ENCODE results near the gene VCX2.
"Not testable (repeated sequence)": the region's sequence is repeated elsewhere in the genome, so short reads cannot be mapped to it uniquely, and the experiment has no call there.

VCX2 gene

GRCh38 chrX:8171169-8171568 lies at the start of gene VCX2:
VCX2 (minus strand) TSS chrX:8171267; CDS start chrX:8170643, 624 bp downstream.
- not testable (repeated sequence) for DNase-seq (ENCODE audit: low read depth)

DNA sequence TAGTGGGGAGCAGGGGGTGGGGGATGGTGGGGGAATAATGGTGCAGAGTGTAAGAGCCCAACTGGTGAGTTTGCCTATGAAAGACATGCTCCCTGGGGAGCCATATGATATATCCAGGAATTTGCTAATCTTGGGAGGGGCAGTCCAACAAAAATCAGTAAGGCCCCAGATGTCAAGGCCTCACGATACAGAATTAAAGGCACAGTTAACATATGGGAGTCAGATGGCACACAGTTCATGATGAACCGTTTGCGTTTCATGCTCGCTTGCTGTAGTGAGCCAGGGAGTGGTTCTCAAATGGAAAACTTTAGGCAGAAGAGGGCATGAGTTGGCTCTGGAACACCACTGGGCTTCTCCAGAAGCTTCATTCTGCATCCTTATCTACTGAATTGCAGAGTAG lies 33.9 kb upstream of the VCX2 start:
- DNase-seq (ENCODE audit: low read depth): no peak

- no peak for DNase-seq (ENCODE audit: low read depth)
Measured at GRCh38 chrX:8204169-8204935, 33.3 kb upstream of the VCX2 start.

DNA sequence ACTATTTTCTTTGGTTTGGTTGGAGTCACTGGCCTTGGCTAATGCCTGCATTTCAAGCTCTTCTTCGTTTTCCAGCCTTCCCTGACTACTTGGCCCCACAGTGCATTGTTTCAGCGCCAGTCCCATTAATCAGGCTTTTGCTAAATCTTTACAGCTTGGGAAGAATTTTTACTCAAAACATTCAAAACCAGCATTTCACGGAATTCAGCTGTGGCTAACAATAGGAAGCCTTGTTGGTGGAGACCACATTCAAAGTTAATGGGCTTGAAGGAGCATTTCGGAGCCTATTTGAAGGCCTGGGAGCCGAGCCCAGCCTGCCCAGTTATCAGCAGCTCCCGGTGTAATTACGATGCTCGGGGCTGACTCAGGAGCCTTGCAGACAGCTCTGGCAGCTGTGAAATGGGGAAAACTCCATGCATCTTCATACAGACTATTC lies 30.8 kb upstream of the VCX2 start:
- no peak for DNase-seq (ENCODE audit: low read depth)

GRCh38 chrX:8196776-8197175 lies 25.7 kb upstream of the VCX2 start:
- no peak for DNase-seq (ENCODE audit: low read depth)

GRCh38 chrX:8194216-8194615 lies 23.1 kb upstream of the VCX2 start:
- no peak for DNase-seq (ENCODE audit: low read depth)

- DNase-seq (ENCODE audit: low read depth): no peak
Measured at GRCh38 chrX:8192276-8192675, 21.2 kb upstream of the VCX2 start.

- no peak for DNase-seq (ENCODE audit: low read depth)
Measured at GRCh38 chrX:8191022-8191421, 20.0 kb upstream of the VCX2 start.

DNA sequence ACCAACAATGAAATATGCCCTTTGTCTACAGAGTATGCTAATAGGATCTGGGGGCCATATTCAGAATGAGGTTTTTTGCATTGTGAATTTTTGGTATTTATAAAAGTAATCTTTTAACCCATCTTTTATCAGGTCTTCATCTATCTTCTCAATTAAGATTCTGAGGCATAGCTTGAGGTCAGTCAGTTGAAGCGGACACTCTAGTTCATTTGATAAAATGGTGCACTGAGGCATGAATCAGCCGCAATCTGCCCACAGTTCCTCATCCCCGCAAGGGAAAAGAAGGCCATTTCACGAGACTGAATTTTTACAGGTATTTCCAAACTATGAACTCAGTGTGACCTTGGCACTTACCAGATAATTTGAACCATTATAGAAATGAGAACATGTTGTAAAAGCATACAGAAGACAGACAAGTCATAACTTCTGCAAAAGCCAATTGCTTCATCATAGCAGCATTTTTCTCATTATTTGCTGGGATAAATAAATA lies 19.3 kb upstream of the VCX2 start:
- no peak for DNase-seq (ENCODE audit: low read depth)

- DNase-seq (ENCODE audit: low read depth): no peak
Measured at GRCh38 chrX:8189096-8189830, 18.2 kb upstream of the VCX2 start.

GRCh38 chrX:8183346-8183745 lies 12.3 kb upstream of the VCX2 start:
- DNase-seq (ENCODE audit: low read depth): no peak

GRCh38 chrX:8179656-8180055 lies 8.6 kb upstream of the VCX2 start:
- no peak for DNase-seq (ENCODE audit: low read depth)

- DNase-seq (ENCODE audit: low read depth): not testable (repeated sequence)
Measured at GRCh38 chrX:8154011-8154410, 17.1 kb downstream of the VCX2 start.

DNA sequence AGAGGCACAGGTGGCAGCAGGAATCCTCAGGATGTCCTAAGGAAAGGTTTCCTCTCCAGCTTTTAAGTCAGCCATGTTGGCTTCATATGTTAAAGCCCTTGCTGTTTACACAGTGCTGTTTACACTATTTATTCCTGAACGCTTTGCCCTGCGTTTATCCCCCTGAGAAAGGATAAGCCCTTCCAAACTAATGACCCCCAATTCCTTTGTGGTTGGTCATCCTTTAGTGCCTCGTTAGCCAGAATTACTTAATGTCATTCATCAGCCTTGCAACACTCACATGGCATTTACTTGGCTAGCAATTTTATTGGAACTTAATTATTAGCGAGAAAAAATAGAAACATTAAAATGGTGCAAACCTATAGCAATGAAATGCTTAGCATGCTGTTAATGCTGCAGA lies 23.8 kb downstream of the VCX2 start:
- DNase-seq (ENCODE audit: low read depth): no peak

- no peak for DNase-seq (ENCODE audit: low read depth)
Measured at GRCh38 chrX:8144925-8145324, 26.1 kb downstream of the VCX2 start.

DNA sequence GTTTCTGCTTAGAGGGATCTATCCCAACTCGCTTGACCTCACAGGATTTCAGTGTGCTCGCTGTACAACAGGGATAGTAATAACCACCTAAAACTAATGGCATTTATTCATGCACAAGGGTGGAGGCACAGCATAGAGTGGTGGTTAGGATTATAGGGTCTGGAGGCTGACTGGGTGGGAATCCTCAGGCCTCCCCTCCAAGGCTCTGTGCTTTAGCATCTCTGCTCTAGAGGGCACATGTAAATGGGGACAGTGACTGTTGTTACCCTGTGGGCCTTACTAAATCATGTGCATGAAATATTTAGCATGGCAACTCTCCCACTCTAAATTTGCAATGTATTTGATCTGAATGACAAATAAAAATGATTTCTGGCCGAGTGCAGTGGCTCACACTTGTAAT lies 29.2 kb downstream of the VCX2 start:
- no peak for DNase-seq (ENCODE audit: low read depth)

GRCh38 chrX:8140986-8141744 lies 29.9 kb downstream of the VCX2 start:
- no peak for DNase-seq (ENCODE audit: low read depth)

GRCh38 chrX:8139716-8140115 lies 31.4 kb downstream of the VCX2 start:
- DNase-seq (ENCODE audit: low read depth): peak; percentile 35

GRCh38 chrX:8138252-8138651 lies 32.8 kb downstream of the VCX2 start:
- no peak for DNase-seq (ENCODE audit: low read depth)

DNA sequence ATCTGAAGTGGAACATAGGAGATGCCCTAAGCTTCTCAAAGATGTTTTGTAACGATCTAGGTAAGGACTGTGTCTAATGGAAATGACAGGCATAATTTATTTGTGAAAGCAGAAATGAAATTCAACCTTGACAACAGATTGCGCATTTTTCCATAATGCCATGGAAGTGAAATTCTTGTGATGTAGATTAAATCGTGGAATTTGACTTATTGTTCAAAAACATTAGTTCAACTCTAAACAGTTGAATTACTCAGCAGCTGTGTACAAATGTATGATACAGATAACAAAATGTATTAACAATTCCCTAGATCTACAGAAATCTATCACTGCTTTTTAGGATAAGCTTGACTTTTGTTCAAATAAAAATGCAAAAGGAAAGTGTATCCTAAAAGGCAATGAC lies 44.4 kb downstream of the VCX2 start:
- no peak for DNase-seq (ENCODE audit: low read depth)

DNA sequence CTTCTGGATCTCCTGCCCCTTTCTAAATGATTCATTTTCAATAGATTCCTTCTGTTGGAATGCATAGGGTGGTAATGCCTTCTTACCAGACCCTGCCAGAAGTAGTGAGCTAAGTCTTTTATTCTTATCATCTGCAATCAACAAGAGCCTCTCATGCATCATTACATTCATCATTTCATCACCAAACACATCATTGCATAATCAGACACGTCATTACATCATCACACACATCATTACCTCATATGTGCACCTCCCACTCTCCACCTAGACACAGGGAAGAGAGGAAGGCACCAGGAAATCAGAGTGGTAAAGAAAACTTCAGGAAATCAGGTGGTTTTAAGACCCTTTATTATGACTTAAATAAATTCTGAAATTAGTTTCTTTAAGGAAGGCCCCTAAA lies 45.0 kb downstream of the VCX2 start:
- no peak for DNase-seq (ENCODE audit: low read depth)

GRCh38 chrX:8125566-8125965 lies 45.5 kb downstream of the VCX2 start:
- no peak for DNase-seq (ENCODE audit: low read depth)

- DNase-seq (ENCODE audit: low read depth): no peak
Measured at GRCh38 chrX:8122538-8122937, 48.5 kb downstream of the VCX2 start.
